ENCODE results near the gene PEX3.
A peak's percentile ranks its signal among the peaks of the same experiment; 100 is the strongest.

PEX3 gene

DNA sequence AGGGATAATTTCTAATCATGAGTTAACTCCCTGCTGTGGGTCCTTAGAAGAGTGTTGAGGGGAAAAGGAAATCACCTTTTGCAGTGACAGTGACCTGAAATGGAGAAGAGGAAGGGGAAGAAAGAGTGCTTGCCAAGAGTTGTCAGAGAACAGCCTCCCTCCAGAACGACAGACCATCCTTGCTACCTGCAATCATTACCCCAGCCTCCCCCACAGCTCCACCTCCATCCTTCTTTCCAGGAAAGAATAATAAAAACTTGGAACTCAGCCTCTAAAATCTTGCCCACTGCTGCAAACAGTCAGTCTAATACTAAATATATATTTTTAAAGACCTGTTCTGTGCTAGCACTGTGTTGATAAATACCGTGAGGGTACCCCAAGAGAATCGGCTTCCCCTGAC lies 89.6 kb downstream of the PEX3 start:
- Mint-ChIP-seq H3K9me3 (no peaks in the 10 kb centered on the region), H3K27me3 (ENCODE audit: low read depth) (peaks cover 35% of the 10 kb centered on the region), H3K4me1 (peaks cover 5% of the 10 kb centered on the region), H3K4me3 (peak overlapping the region; percentile 9 to 55 (median 47)), H3K27ac (peak overlapping the region in 1 of 3 experiments; percentile 31), H3K36me3 (ENCODE audit: low read depth) (no peaks in the 10 kb centered on the region)
- TF ChIP-seq, protein P1, sequence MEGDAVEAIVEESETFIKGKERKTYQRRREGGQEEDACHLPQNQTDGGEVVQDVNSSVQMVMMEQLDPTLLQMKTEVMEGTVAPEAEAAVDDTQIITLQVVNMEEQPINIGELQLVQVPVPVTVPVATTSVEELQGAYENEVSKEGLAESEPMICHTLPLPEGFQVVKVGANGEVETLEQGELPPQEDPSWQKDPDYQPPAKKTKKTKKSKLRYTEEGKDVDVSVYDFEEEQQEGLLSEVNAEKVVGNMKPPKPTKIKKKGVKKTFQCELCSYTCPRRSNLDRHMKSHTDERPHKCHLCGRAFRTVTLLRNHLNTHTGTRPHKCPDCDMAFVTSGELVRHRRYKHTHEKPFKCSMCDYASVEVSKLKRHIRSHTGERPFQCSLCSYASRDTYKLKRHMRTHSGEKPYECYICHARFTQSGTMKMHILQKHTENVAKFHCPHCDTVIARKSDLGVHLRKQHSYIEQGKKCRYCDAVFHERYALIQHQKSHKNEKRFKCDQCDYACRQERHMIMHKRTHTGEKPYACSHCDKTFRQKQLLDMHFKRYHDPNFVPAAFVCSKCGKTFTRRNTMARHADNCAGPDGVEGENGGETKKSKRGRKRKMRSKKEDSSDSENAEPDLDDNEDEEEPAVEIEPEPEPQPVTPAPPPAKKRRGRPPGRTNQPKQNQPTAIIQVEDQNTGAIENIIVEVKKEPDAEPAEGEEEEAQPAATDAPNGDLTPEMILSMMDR (IDR thresholded peaks at IDR 0.05; ENCODE audit: unreplicated experiment in 3 of 3): no peak
